Uterus (tissue), 4 donors: ENCODE results near the gene GSX2. TPM values are rescaled to one million over a fixed set of nuclear protein-coding genes. Genes with fewer than 3 reads are reported as not detected.
"Not testable (repeated sequence)": the region's sequence is repeated elsewhere in the genome, so short reads cannot be mapped to it uniquely, and the experiment has no call there.

Experiments used
- DNase-seq, 2 donors: peaks; one replicate each; pipeline ENCODE4 v3.0.0-alpha.2; 2019 to 2020
- H3K27ac ChIP-seq, 2 donors: fragments of 200-600 bp; sonication (generic); 1 replicate in 1 of 2; 2 replicates in 1 of 2; pipeline ENCODE4 v1.5.1; 2016 to 2018
- H3K27me3 ChIP-seq, 2 donors: fragments of 200-600 bp; sonication (generic); one replicate each; pipeline ENCODE4 v1.5.1; 2018 to 2019; ENCODE audit warnings: control low read depth in 1 of 2
- H3K36me3 ChIP-seq, 2 donors: fragments of 200-600 bp; sonication (generic); one replicate each; pipeline ENCODE4 v1.5.1; 2019; ENCODE audit warnings: control low read depth in 1 of 2
- H3K4me1 ChIP-seq, 2 donors: fragments of 200-600 bp; sonication (generic); one replicate each; pipeline ENCODE4 v1.5.1; 2018 to 2019; ENCODE audit warnings: control low read depth in 1 of 2
- H3K4me3 ChIP-seq, 2 donors: fragments of 200-600 bp; sonication (generic); 1 replicate in 1 of 2; 2 replicates in 1 of 2; pipeline ENCODE4 v1.5.1; 2018 to 2019; ENCODE audit warnings: mild to moderate bottlenecking in 1 of 2
- H3K9me3 ChIP-seq, 2 donors: fragments of 200-600 bp; sonication (generic); one replicate each; pipeline ENCODE4 v1.5.1; 2019; ENCODE audit warnings: control low read depth in 1 of 2
- CTCF ChIP-seq, 4 experiments: fragments of 200-600 bp in 2 of 4; fragments of 450-650 bp in 2 of 4; sonication (generic) in 2 of 4; IDR thresholded peaks; one replicate each; pipeline ENCODE4 v1.5.1; 2016 to 2019; ENCODE audit warnings: antibody characterized with exemption in 4 of 4, mild to moderate bottlenecking in 2 of 4, moderate library complexity in 1 of 4
- POLR2A ChIP-seq, 2 donors: fragments of 450-650 bp; IDR thresholded peaks; one replicate each; pipeline ENCODE4 v1.6.1; 2016; ENCODE audit warnings: antibody characterized with exemption in 2 of 2, mild to moderate bottlenecking in 1 of 2, moderate library complexity in 1 of 2
- intact Hi-C: fragments of 100-400 bp; cut with DNase I; formaldehyde crosslinking; loops from one replicate; pipeline ENCODE4 v1.15.1; 2023; ENCODE audit warnings: low total_unique reads
- total RNA-seq, 4 donors: library from RNA; depleted of rRNA in 3 of 4; stranded (reverse); fragments of >200 nt in 3 of 4; gene quantifications; one replicate each; pipeline versions ENCODE4 v1.1.0 to v1.2.4, GENCODE V29; 2014 to 2023
- donor health status: DM: yes; HTN: yes; CAD: no.

Gene GSX2
- total RNA-seq: not detected

- Histone ChIP-seq H3K36me3 (no peaks in the 10 kb centered on the region), H3K27ac (no peak within 1 kb of the TSS), H3K4me1 (peaks cover 0 to 19% of the 10 kb centered on the region in 2 donors), H3K27me3 (peaks cover 5 to 67% of the 10 kb centered on the region in 2 donors), H3K4me3 (peak within 1 kb of the TSS in 1 of 2 donors; percentile 13), H3K9me3 (no peaks in the 10 kb centered on the region)
- TF ChIP-seq CTCF (IDR thresholded peaks at IDR 0.05): no peak
- no peak for TF ChIP-seq POLR2A (IDR thresholded peaks at IDR 0.05)
- intact Hi-C loops: no loop called here
- DNase-seq: peak in 1 of 2 donors; percentile 33
Observed at GRCh38 chr4:54099748-54100574, at the start of gene GSX2. Gene GSX2 (plus strand): TSS chr4:54100163. CDS start chr4:54100345, 182 bp downstream.

DNA sequence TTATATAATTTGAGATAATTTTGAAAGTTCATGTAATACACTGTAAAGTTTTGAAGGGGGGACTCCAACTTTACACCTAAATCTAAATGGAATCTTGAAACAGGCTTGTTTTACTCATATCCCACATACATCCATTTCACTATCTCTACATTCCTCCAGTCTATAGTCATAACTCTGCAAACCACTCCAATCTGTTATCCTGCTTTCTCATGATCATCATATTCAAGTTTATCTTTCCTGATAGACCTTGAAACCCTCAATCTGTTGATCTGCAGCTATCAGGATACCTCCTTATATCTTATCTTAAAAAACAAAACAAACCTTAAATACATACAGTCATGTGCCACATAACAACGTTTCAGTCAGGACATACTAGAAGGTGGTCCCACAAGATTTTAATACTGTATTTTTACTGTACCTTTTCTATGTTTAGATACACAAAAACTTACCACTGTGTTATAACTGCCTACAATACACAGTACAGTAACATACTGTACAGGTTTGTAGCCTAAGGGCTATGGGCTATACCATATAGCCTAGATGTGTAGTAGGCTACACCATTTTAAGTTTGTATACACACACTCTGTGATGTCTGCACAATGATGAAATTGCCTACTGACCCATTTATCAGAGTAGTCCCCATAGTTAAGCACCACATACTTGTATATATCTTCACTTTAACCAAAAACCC lies 49.6 kb upstream of the GSX2 start:
- intact Hi-C loops: no loop called here
- no peak for TF ChIP-seq POLR2A (IDR thresholded peaks at IDR 0.05)
- no peak for TF ChIP-seq CTCF (IDR thresholded peaks at IDR 0.05)
- DNase-seq: no peak
- peaks cover 0 to 10% of the 10 kb centered on the region in 2 donors for H3K4me1 ChIP-seq
- H3K27ac ChIP-seq: no peak overlapping the region
- H3K27me3 ChIP-seq: no peaks in the 10 kb centered on the region
- H3K4me3 ChIP-seq: no peak overlapping the region
- no peaks in the 10 kb centered on the region for H3K9me3 ChIP-seq
- no peaks in the 10 kb centered on the region for H3K36me3 ChIP-seq

GRCh38 chr4:54053322-54053721 lies 46.6 kb upstream of the GSX2 start:
- H3K27ac ChIP-seq, intact Hi-C loops, H3K9me3 ChIP-seq, H3K27me3 ChIP-seq, H3K4me3 ChIP-seq, H3K36me3 ChIP-seq, DNase-seq: not testable (repeated sequence)
- peaks cover 0 to 10% of the 10 kb centered on the region in 2 donors for H3K4me1 ChIP-seq

GRCh38 chr4:54054501-54054900 lies 45.5 kb upstream of the GSX2 start:
- no peaks in the 10 kb centered on the region for H3K36me3 ChIP-seq
- intact Hi-C loops: no loop called here
- no peak overlapping the region for H3K27ac ChIP-seq
- no peak for DNase-seq
- no peak overlapping the region for H3K4me3 ChIP-seq
- peaks cover 0 to 10% of the 10 kb centered on the region in 2 donors for H3K4me1 ChIP-seq
- no peaks in the 10 kb centered on the region for H3K9me3 ChIP-seq
- TF ChIP-seq POLR2A (IDR thresholded peaks at IDR 0.05) (no peak), CTCF (IDR thresholded peaks at IDR 0.05) (no peak)
- no peaks in the 10 kb centered on the region for H3K27me3 ChIP-seq

- no peaks in the 10 kb centered on the region for H3K27me3 ChIP-seq
- no peak overlapping the region for H3K27ac ChIP-seq
- peaks cover 0 to 8% of the 10 kb centered on the region in 2 donors for H3K4me1 ChIP-seq
- H3K9me3 ChIP-seq: no peaks in the 10 kb centered on the region
- no peak overlapping the region for H3K4me3 ChIP-seq
- intact Hi-C loops: no loop called here
- no peak for DNase-seq
- H3K36me3 ChIP-seq: no peaks in the 10 kb centered on the region
- no peak for TF ChIP-seq CTCF (IDR thresholded peaks at IDR 0.05)
- no peak for TF ChIP-seq POLR2A (IDR thresholded peaks at IDR 0.05)
Observed at GRCh38 chr4:54055494-54055893, 44.5 kb upstream of the GSX2 start.
